K562 (cell line): ENCODE data around the gene TUBGCP6. TPM values are rescaled to one million over a fixed set of nuclear protein-coding genes. Genes with fewer than 3 reads are reported as not detected.

Experiments
- CTCF ChIP-seq, 3 experiments: IDR thresholded peaks in 2 of 3; conservative IDR thresholded peaks in 1 of 3; 2 replicates each; pipeline ENCODE4 v1.5.1; 2011 to 2012; ENCODE audit warnings: low read length in 3 of 3, mild to moderate bottlenecking in 3 of 3, control low read depth in 2 of 3, improper control_type of control experiment in 1 of 3, inconsistent platforms in 1 of 3, low read depth in 1 of 3, mixed read lengths in 1 of 3, moderate library complexity in 1 of 3; ENCODE audit not compliant: insufficient read depth in 2 of 3
- CTCFL ChIP-seq: IDR thresholded peaks from 2 replicates; pipeline ENCODE4 v1.6.1; 2011; ENCODE audit warnings: borderline replicate concordance, low read depth, mild to moderate bottlenecking, moderate library complexity, low read length; ENCODE audit not compliant: insufficient read depth, poor library complexity, severe bottlenecking
- FOXM1 ChIP-seq, 2 experiments: fragments of 450-650 bp in 1 of 2; sonication (generic) in 1 of 2; formaldehyde crosslinking in 1 of 2; IDR thresholded peaks; 2 replicates each; pipeline versions ENCODE4 v1.6.1 to v1.9.0; 2017 to 2022; ENCODE audit warnings: low read depth in 2 of 2, mild to moderate bottlenecking in 2 of 2, missing genetic modification reagents in 1 of 2, moderate library complexity in 1 of 2
- MTA1 ChIP-seq: fragments of 450-650 bp; IDR thresholded peaks from 2 replicates; pipeline ENCODE4 v1.6.1; 2017; ENCODE audit warnings: borderline replicate concordance
- PRDM10 ChIP-seq: fragments of 450-650 bp; IDR thresholded peaks from 2 replicates; pipeline ENCODE4 v1.6.1; 2018; ENCODE audit not compliant: partially characterized antibody
- REST ChIP-seq, 2 experiments: fragments of 450-650 bp; formaldehyde crosslinking in 1 of 2; IDR thresholded peaks; 2 replicates each; pipeline versions ENCODE4 v1.4.0 to v1.6.1; 2014 to 2020; ENCODE audit warnings: mild to moderate bottlenecking in 2 of 2, borderline replicate concordance in 1 of 2, low read depth in 1 of 2
- SMAD3 ChIP-seq: fragments of 450-650 bp; formaldehyde crosslinking; conservative IDR thresholded peaks from 2 replicates; pipeline ENCODE4 v1.4.0; 2020; ENCODE audit warnings: mild to moderate bottlenecking
- ZC3H8 ChIP-seq: fragments of 450-650 bp; IDR thresholded peaks from 2 replicates; pipeline ENCODE4 v1.6.1; 2017
- polyA plus RNA-seq, 8 experiments: library from polyadenylated mRNA; depleted of rRNA in 4 of 8; stranded (reverse) in 5 of 8; unstranded in 3 of 8; fragments of >200 nt; fragmentation: Nextera tagmentation in 2 of 8; fragmentation: Illumina TruSeq in 1 of 8; extraction: Ambion mirVana in 2 of 8; extraction: Trizol in 1 of 8; gene quantifications; 2 replicates each; pipeline versions ENCODE4 v1.2.1 to v1.2.3, GENCODE V29; 2011 to 2014; ENCODE audit warnings: inconsistent platforms in 1 of 8, missing spikeins in 1 of 8
- total RNA-seq, 7 experiments: library from RNA; depleted of rRNA in 6 of 7; stranded (reverse); fragments of >200 nt in 6 of 7; fragmentation: Illumina TruSeq in 2 of 7; extraction: Trizol in 2 of 7; gene quantifications; 2 replicates each; pipeline versions ENCODE4 v1.2.1 to v1.2.3, GENCODE V29; 2011 to 2021; ENCODE audit warnings: low replicate concordance in 1 of 7

The TUBGCP6 gene
- total and polyA plus RNA-seq, 9 of the 15 experiments (the other 6 are each of a cell fraction or from before 2014, with no cell fraction given), result 0.76 to 33.0 (median 10.1) TPM

GRCh38 chr22:50252082-50253045, 7.5 kb upstream of the TUBGCP6 start (continued):
- peak; percentile 67 for TF ChIP-seq PRDM10
- no peak for TF ChIP-seq CTCFL
- peak; percentile 45 to 46 (median 45) for TF ChIP-seq CTCF (IDR thresholded peaks at IDR 0.05 in 2 of 3, conservative IDR thresholded peaks at IDR 0.05 in 1 of 3; ENCODE audit: insufficient read depth in 2 of 3, low read depth in 1 of 3, low read length in 3 of 3)
- TF ChIP-seq MTA1, result no peak
- TF ChIP-seq FOXM1 (IDR thresholded peaks at IDR 0.05; ENCODE audit: low read depth), result no peak
- TF ChIP-seq FOXM1 (CRISPR knock-in tag; IDR thresholded peaks at IDR 0.05; ENCODE audit: low read depth), result no peak
- 0 out of 2 replicates have a peak, but pooled peaks have one; percentile 14 for TF ChIP-seq REST (IDR thresholded peaks at IDR 0.05; ENCODE audit: borderline replicate concordance)
- TF ChIP-seq REST (CRISPR knock-in tag; IDR thresholded peaks at IDR 0.05; ENCODE audit: low read depth), result no peak
- no peak for TF ChIP-seq ZC3H8
- TF ChIP-seq SMAD3 (CRISPR knock-in tag), result no peak
